Skin epidermis (tissue), 12 donors: ENCODE measurements around the gene CIB4.
"Not testable (repeated sequence)": the region's sequence is repeated elsewhere in the genome, so short reads cannot be mapped to it uniquely, and the experiment has no call there.

ENCODE experiments used
- H3K27ac ChIP-seq, 21 experiments: fragments of 200-600 bp; sonication (generic) in 11 of 21; one replicate each; pipeline ENCODE4 v1.5.0; 2020; ENCODE audit warnings: mild to moderate bottlenecking in 3 of 21, inconsistent platforms in 2 of 21, moderate library complexity in 2 of 21
- H3K4me3 ChIP-seq, 7 experiments: fragments of 200-600 bp; sonication (generic) in 2 of 7; one replicate each; pipeline ENCODE4 v1.5.0; 2020; ENCODE audit warnings: inconsistent platforms in 2 of 7, mild to moderate bottlenecking in 2 of 7, moderate library complexity in 1 of 7

Gene CIB4

GRCh38 chr2:26577442-26578112, 63.6 kb downstream of the CIB4 start:
- Histone ChIP-seq H3K27ac (no peak overlapping the region), H3K4me3 (no peak overlapping the region)

- Histone ChIP-seq H3K4me3 (no peak overlapping the region), H3K27ac (no peak overlapping the region)
These were observed 64.4 kb downstream of the CIB4 start for GRCh38 chr2:26576565-26577441.

- Histone ChIP-seq H3K4me3 (no peak overlapping the region), H3K27ac (no peak overlapping the region)
These were observed 65.2 kb downstream of the CIB4 start for GRCh38 chr2:26575836-26576564.

- H3K4me3 ChIP-seq = no peak overlapping the region
- no peak overlapping the region for H3K27ac ChIP-seq
These were observed 66.1 kb downstream of the CIB4 start for GRCh38 chr2:26574900-26575560.

GRCh38 chr2:26574066-26574899, 66.9 kb downstream of the CIB4 start:
- Histone ChIP-seq H3K4me3 (no peak overlapping the region), H3K27ac (no peak overlapping the region)

- no peak overlapping the region for H3K27ac ChIP-seq
- no peak overlapping the region for H3K4me3 ChIP-seq
These were observed 67.8 kb downstream of the CIB4 start for GRCh38 chr2:26573241-26573925.

- Histone ChIP-seq H3K4me3 (no peak overlapping the region), H3K27ac (no peak overlapping the region)
These were observed 68.6 kb downstream of the CIB4 start for GRCh38 chr2:26572591-26572990.

GRCh38 chr2:26571316-26571715, 69.8 kb downstream of the CIB4 start:
- no peak overlapping the region for H3K4me3 ChIP-seq
- no peak overlapping the region for H3K27ac ChIP-seq

- Histone ChIP-seq H3K4me3 (no peak overlapping the region), H3K27ac (no peak overlapping the region)
These were observed 71.1 kb downstream of the CIB4 start for GRCh38 chr2:26570083-26570430.

GRCh38 chr2:26569216-26570082, 71.7 kb downstream of the CIB4 start:
- Histone ChIP-seq H3K27ac (no peak overlapping the region), H3K4me3 (no peak overlapping the region)

- Histone ChIP-seq H3K4me3 (no peak overlapping the region), H3K27ac (no peak overlapping the region)
These were observed 72.9 kb downstream of the CIB4 start for GRCh38 chr2:26568076-26568890.

GRCh38 chr2:26567534-26567933, 73.6 kb downstream of the CIB4 start:
- H3K4me3 ChIP-seq = no peak overlapping the region
- H3K27ac ChIP-seq = no peak overlapping the region

GRCh38 chr2:26566731-26567130, 74.4 kb downstream of the CIB4 start:
- H3K27ac ChIP-seq = not testable (repeated sequence)

GRCh38 chr2:26566081-26566375, 75.1 kb downstream of the CIB4 start:
- no peak overlapping the region for H3K4me3 ChIP-seq
- H3K27ac ChIP-seq = no peak overlapping the region

More at GRCh38 chr2:26566731-26567130, 74.4 kb downstream of the CIB4 start:
- H3K4me3 ChIP-seq = not testable (repeated sequence)

- Histone ChIP-seq H3K4me3 (no peak overlapping the region), H3K27ac (no peak overlapping the region)
These were observed 77.0 kb downstream of the CIB4 start for GRCh38 chr2:26564121-26564644.

- Histone ChIP-seq H3K27ac (no peak overlapping the region), H3K4me3 (no peak overlapping the region)
These were observed 77.5 kb downstream of the CIB4 start for GRCh38 chr2:26563686-26564085.
